Right cardiac atrium (tissue), 5 donors: ENCODE results near the gene PPP3R1. TPM values are rescaled to one million over a fixed set of nuclear protein-coding genes. Genes with fewer than 3 reads are reported as not detected.

Experiments used
- ATAC-seq, 2 donors: fragments of 200-7000 bp; cut with Tn5 transposase; one replicate each; pipeline versions ENCODE4 v1.8.0 to v1.9.1; 2020; ENCODE audit warnings: moderate library complexity in 2 of 2, mild to moderate bottlenecking in 1 of 2
- DNase-seq, 3 donors: peaks; one replicate each; pipeline ENCODE4 v3.0.0-alpha.2; 2020
- H3K27ac ChIP-seq: one replicate; pipeline ENCODE4 v1.5.1; 2013; ENCODE audit warnings: mild to moderate bottlenecking, low read length, control low read depth, moderate library complexity
- H3K27me3 ChIP-seq: one replicate; pipeline ENCODE4 v1.6.1; 2013; ENCODE audit not compliant: control insufficient read depth, insufficient read depth
- H3K4me1 ChIP-seq: one replicate; pipeline ENCODE4 v1.6.1; 2013; ENCODE audit warnings: low read length; ENCODE audit not compliant: control insufficient read depth, insufficient read depth
- H3K4me3 ChIP-seq: one replicate; pipeline ENCODE4 v1.5.1; 2013; ENCODE audit warnings: low read length, control low read depth
- H3K9me3 ChIP-seq: one replicate; pipeline ENCODE4 v1.6.1; 2013; ENCODE audit warnings: low read length; ENCODE audit not compliant: control insufficient read depth
- WGBS: extraction: QIAGEN DNeasy Blood & Tissue Kit; methylation state at CpG from one replicate; pipeline ENCODE4 v1.1.7; 2013; 5-methylcytosine and 5-hydroxymethylcytosine counted together
- intact Hi-C, 4 donors: fragments of 100-400 bp; cut with DNase I; formaldehyde crosslinking; loops; one replicate each; pipeline versions ENCODE4 v1.11.0 to v1.14.0; 2022 to 2023
- polyA plus RNA-seq: library from polyadenylated mRNA; stranded (reverse); fragments of 200-250 nt; gene quantifications from one replicate; pipeline ENCODE4 v1.2.3, GENCODE V29; 2013
- total RNA-seq, 4 donors: library from RNA; stranded (reverse); fragmentation: NEBNext Ultra II Directional; extraction: Animal tissue kit (Norgen Biotek cat#: 25700); gene quantifications; one replicate each; pipeline ENCODE4 v1.2.1, GENCODE V29; 2021
- donor health status: healthy with polysubstance abuse.
- donor health status: DM: no; HTN: yes; CAD: no.
- donor health status: DM: no; HTN: no; CAD: no.
- donor health status: DM: no; HTN: yes; CAD: no; lungs with severe emphysema.
- donor health status: DM: yes; HTN: yes; CAD: no.

PPP3R1 gene
- total and polyA plus RNA-seq, 5 donors, result 21.4 to 46.2 (median 41.5) TPM

DNA sequence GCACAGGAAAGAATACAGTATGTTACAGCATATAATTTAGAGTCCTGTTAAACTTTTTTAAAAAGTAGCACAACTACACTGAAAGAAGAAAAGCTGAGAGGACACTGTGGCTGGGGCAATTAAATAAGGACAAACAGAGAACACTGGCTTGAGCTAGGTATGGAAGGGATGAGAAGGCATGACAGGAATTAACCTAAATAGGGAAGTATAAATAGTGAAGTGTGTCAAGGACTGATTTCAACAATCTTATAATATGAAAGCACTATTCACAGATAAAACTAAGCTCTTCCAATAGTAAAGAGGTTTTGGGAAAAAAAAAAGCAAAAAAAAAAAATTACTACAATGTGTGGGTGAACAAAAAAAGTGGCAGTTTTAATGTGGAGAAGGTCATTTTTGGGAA, 45.5 kb downstream of the PPP3R1 start:
- Histone ChIP-seq H3K9me3 (no peaks in the 10 kb centered on the region), H3K4me1 (peaks cover 3% of the 10 kb centered on the region), H3K27ac (no peak overlapping the region), H3K27me3 (no peaks in the 10 kb centered on the region), H3K4me3 (no peak overlapping the region)
- intact Hi-C loops, result no loop called here
- ATAC-seq (no peak), DNase-seq (no peak)

DNA sequence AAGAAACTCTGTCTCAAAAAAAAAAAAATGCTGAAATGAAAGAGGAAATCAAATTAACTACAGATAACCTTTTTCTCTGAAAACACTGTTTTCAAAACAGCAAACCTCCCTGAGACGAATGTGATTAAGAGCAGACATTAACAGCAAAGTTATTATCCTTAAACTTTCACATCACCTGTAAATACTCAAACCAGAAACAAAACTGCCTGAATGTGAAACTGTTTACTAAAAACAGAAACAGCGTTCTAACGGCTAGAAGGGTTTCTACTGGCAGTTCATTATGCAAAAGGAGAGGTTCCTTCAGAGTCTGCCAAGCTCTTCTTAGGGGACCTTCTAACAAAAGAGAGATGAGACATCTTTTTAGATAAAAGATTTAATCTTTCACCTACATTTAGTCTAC, 48.7 kb downstream of the PPP3R1 start:
- DNase-seq (no peak), ATAC-seq (no peak)
- no peaks in the 10 kb centered on the region for H3K9me3 ChIP-seq
- H3K4me1 ChIP-seq, result peaks cover 3% of the 10 kb centered on the region
- 43% methylated on average over 3 of the region's 3 CpGs for WGBS
- intact Hi-C loops, result no loop called here
- H3K4me3 ChIP-seq, result no peak overlapping the region
- H3K27ac ChIP-seq, result no peak overlapping the region
- no peaks in the 10 kb centered on the region for H3K27me3 ChIP-seq

DNA sequence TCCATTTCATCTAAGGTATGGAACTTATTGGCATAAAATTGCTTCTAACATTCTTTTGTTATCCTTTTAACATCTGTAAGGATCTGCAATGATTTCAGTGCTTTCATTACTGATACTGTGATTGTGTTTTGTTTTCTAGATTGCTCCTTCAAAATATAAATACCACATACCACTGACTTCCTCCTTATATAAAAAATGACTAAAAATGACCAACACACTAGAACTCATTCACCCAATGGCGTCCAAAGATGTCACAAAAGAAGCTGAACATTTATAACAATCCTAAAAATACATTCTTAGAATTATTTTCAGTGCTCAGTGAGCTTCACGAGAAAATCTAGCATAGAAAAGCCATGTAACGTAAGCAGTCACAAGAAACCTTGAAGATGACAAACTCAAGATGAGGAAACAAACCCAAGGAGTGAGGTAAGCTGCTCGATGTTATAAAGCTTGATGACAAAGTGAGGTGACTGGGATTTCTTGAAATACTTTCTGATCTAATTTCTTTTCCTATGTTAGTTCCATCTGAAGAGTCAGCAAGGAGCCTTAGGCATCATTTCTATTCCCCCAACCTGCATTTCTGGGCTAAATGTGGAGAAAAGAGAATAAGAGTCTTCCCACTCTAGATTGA, 52.1 kb downstream of the PPP3R1 start:
- no peak overlapping the region for H3K4me3 ChIP-seq
- no peak for DNase-seq
- no peaks in the 10 kb centered on the region for H3K4me1 ChIP-seq
- H3K9me3 ChIP-seq, result no peaks in the 10 kb centered on the region
- intact Hi-C loops, result no loop called here
- ATAC-seq, result no peak
- WGBS, result 85% methylated on average over 4 of the region's 4 CpGs
- no peaks in the 10 kb centered on the region for H3K27me3 ChIP-seq
- no peak overlapping the region for H3K27ac ChIP-seq

DNA sequence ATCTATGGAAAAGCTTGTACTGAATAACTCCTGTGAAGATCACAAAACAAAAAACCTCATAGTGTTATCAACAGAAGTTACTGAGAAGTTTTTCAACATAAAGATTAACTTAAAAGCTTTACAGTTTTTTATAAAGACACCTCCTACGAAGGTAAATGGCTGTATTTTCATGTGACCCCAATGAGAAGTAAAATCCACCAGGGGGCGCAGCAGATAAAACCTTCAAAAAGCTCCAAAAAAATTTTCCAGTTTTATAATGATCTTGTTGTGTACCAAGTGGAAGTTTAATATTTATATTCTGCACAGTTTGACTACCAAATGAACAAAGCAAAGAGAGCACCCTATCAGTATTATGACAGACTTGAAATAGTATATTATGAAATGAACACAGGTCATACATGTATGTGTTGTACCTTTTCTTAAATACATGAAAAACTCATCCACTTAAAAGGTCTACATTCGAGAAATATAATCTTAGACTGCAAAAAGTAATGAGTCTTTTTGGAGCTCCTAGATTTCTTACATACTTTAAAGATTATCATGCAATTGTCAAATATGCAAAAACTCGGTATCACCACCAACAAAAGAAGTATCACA, 56.1 kb downstream of the PPP3R1 start:
- Histone ChIP-seq H3K27ac (no peak overlapping the region), H3K27me3 (no peaks in the 10 kb centered on the region), H3K4me1 (no peaks in the 10 kb centered on the region), H3K4me3 (no peak overlapping the region), H3K9me3 (no peaks in the 10 kb centered on the region)
- DNase-seq, result peak in 2 of 3 donors; percentile 32 to 55
- intact Hi-C loops, result loop anchor here in 1 of 4 donors (10.0 kb wide), 1 partner anchor 89 kb away; no protein-coding TSS in a partner anchor
- 42% methylated on average over 4 of the region's 4 CpGs for WGBS
- no peak for ATAC-seq

DNA sequence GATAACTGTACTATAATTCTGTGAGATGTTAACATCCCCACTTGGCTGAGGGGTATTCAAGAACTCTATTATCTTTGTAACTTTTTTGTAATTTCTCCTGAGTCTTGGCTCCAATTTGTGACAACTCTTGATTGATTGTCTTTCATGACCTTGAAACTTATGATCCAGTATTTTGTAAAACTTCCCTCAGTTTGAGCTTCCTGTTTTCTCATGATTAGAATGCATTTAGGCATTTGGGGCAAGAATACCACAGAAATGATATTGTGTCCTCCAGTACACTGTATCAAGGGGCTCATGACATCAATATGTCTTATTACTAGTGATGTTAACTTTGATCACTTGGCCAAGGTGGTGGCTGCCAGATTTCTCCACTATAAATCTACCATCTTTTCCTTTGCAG, 57.2 kb downstream of the PPP3R1 start:
- H3K4me1 ChIP-seq, result no peaks in the 10 kb centered on the region
- no peak for ATAC-seq
- intact Hi-C loops, result loop anchor here in 1 of 4 donors (10.0 kb wide), 1 partner anchor 90 kb away; no protein-coding TSS in a partner anchor
- H3K4me3 ChIP-seq, result no peak overlapping the region
- H3K27ac ChIP-seq, result no peak overlapping the region
- H3K9me3 ChIP-seq, result no peaks in the 10 kb centered on the region
- DNase-seq, result no peak
- no peaks in the 10 kb centered on the region for H3K27me3 ChIP-seq

DNA sequence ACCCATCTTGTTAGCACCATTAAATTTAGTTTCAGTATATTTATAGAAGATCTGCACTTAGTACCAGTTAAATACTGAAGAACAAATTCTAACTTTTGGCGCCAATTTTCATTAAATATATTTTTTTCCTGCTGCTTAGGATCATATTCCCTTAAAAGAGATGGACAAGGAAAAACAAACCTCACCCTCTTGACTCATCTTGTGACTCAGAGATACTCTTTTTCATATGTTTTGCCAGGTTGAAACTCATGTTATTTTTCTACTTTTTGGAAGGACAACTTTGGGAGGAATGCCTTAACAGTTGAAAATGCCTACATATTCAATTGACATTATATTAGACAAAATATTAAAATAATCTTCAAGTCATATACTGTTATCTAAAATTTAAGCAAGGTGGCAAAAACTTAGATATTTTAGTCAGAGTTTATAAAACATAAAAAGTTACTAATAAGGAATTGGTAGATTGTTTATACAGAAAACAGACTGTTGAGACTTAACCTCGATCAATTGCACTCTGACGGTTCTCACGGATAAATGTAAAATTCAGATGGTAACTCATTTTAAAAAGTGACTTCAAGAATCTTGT, 58.5 kb downstream of the PPP3R1 start:
- intact Hi-C loops, result loop anchor here in 1 of 4 donors (10.0 kb wide), 1 partner anchor 91 kb away; no protein-coding TSS in a partner anchor

DNA sequence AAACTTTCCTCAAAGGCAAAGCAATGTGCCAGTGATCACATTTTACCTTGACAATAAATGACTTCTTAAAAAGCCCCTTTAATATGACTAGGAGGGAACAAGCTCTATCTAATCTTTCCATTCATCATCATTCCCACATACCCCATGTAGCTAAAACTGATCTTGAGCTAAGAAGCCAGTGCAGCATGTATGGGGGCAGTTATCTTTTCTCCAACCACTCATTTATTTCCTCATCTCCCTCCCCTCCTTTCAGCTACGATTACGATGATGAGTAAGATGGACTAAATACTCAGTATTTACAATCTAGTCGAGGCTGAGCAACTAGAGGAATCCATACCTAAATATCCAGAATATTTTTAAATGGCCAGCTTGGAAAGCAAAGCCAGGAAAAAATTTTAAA, 59.2 kb downstream of the PPP3R1 start:
- H3K9me3 ChIP-seq, result no peaks in the 10 kb centered on the region
- H3K27me3 ChIP-seq, result no peaks in the 10 kb centered on the region
- H3K4me1 ChIP-seq, result no peaks in the 10 kb centered on the region
- H3K27ac ChIP-seq, result no peak overlapping the region
- DNase-seq, result no peak
- 57% methylated on average over 3 of the region's 3 CpGs for WGBS
- intact Hi-C loops, result loop anchor here in 1 of 4 donors (10.0 kb wide), 1 partner anchor 92 kb away; no protein-coding TSS in a partner anchor
- ATAC-seq, result no peak
- no peak overlapping the region for H3K4me3 ChIP-seq

More for the DNA sequence above, 58.5 kb downstream of the PPP3R1 start:
- Histone ChIP-seq H3K27me3 (no peaks in the 10 kb centered on the region), H3K27ac (no peak overlapping the region), H3K4me1 (no peaks in the 10 kb centered on the region), H3K4me3 (no peak overlapping the region), H3K9me3 (no peaks in the 10 kb centered on the region)
- ATAC-seq, result peak in 1 of 2 donors; percentile 34
- WGBS, result 93% methylated on average over 4 of the region's 4 CpGs
- DNase-seq, result no peak

DNA sequence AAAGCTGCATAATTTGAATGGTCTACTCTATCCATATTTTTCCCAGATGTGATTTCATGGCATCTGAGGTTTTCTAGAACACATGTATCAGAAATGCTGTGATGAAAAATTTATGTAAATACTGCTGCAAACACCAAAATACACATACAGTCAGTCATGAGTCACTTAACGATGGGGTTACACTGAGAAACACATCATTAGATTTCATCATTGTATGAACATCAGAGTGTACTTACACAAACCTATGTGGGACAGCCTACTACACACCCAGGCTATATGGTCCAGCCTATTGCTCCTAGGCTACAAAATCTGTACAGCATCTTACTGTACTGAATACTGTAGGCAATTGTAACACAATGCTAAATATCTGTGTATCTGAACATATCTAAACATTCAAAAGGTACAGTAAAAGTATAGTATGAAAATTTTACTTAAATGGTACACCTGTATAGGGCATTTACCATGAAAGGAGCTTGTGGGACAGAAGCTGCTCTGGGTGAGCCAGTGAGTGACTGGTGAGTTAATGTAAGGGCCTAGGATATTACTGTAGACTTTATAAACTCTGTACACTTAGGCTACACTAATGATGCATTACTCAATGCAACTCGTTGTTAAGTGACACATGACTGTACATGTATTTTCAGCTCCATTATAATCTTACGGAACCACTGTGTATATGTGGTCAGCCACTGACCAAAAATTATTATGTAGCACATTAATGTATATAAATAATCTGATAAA, 61.2 kb downstream of the PPP3R1 start:
- H3K4me1 ChIP-seq, result no peaks in the 10 kb centered on the region
- WGBS, result 66% methylated on average over 3 of the region's 3 CpGs
- H3K27me3 ChIP-seq, result no peaks in the 10 kb centered on the region
- ATAC-seq, result no peak
- intact Hi-C loops, result loop anchor here in 1 of 4 donors (10.0 kb wide), 1 partner anchor 94 kb away; no protein-coding TSS in a partner anchor
- no peak overlapping the region for H3K4me3 ChIP-seq
- no peak for DNase-seq
- H3K9me3 ChIP-seq, result no peaks in the 10 kb centered on the region
- H3K27ac ChIP-seq, result no peak overlapping the region

DNA sequence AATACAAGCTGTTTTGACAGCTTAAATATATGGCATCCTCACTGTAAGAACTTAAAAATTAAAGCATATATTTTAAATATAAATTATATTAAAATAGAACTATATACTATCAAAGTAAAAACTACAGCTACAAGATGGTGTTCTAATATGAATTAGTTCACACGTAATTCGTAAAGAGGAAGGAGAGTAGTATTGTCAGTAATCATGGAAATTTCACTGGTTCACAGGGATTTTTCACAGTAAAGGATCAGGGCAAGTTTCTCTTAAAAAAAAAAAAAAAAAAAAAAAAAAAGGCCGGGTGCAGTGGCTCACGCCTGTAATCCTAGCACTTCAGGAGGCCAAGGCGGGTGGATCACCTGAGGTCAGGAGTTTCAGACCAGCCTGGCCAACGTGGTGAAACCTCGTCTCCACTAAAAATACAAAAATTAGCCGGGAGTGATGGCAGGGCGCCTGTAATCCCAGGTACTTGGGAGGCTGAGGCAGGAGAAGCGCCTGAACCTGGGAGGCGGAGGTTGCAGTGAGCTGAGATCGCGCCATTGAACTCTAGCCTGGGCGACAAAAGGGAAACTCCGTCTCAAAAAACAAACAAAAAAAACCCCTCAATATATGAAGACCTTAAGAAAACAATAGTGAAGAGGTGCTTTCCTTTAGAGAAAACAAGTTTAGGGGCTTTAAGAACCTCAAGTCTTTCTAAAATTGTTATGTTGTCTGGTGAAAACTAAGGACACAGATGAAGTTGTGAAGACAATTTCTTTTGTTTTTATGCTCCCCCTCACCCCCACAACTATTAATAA, 62.1 kb downstream of the PPP3R1 start:
- WGBS, result 86% methylated on average over 15 of the region's 15 CpGs
- DNase-seq, result no peak
- Histone ChIP-seq H3K4me1 (no peaks in the 10 kb centered on the region), H3K27me3 (no peaks in the 10 kb centered on the region), H3K4me3 (no peak overlapping the region), H3K27ac (no peak overlapping the region), H3K9me3 (no peaks in the 10 kb centered on the region)
- ATAC-seq, result no peak
- intact Hi-C loops, result loop anchor here in 1 of 4 donors (10.0 kb wide), 1 partner anchor 95 kb away; no protein-coding TSS in a partner anchor

DNA sequence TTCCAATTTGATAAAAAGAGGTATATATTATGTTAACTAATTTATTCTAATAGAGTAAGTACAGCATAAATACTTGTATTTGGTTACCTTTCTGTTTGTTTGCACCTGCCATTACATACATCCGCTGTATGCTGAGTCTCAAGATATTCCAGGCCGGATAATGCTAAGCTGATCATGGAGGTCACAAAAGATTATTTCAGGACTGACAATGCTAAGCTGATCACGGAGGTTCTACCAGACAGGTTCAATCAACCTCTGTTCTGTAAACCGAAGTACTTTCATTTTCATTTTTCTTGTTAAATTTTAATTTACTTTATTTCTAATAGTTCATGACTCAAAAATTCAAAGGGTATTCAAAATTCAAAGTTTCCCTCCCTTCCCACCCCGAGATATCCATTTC, 63.5 kb downstream of the PPP3R1 start:
- no peak overlapping the region for H3K27ac ChIP-seq
- intact Hi-C loops, result no loop called here
- H3K4me3 ChIP-seq, result no peak overlapping the region
- DNase-seq (no peak), ATAC-seq (no peak)
- WGBS, result 68% methylated on average over 5 of the region's 5 CpGs
- no peaks in the 10 kb centered on the region for H3K9me3 ChIP-seq
- H3K4me1 ChIP-seq, result no peaks in the 10 kb centered on the region
- no peaks in the 10 kb centered on the region for H3K27me3 ChIP-seq
